T-cell (primary cell): ENCODE results near the gene CHDH. TPM values are rescaled to one million over a fixed set of nuclear protein-coding genes. Genes with fewer than 3 reads are reported as not detected.

Experiments used
- ATAC-seq, 4 experiments: fragments of 200-7000 bp in 3 of 4; fragments of 150-1000 bp in 1 of 4; cut with Tn5 transposase; replicated peaks in 1 of 4; 1 replicate in 3 of 4; 2 replicates in 1 of 4; pipeline ENCODE4 v1.10.0; 2021; ENCODE audit warnings: moderate library complexity in 3 of 4, mild to moderate bottlenecking in 2 of 4, moderate number of reproducible peaks in 1 of 4
- CTCF ChIA-PET, 2 donors: fragments of 300-600 bp; sonication (Branson Sonifier 250); formaldehyde crosslinking; loops; one replicate each; lab custom pipeline; 2022; ENCODE audit warnings: antibody characterized with exemption in 2 of 2; lab: Charles Lee
- POLR2A ChIA-PET, 2 donors: fragments of 300-600 bp; sonication (Branson Sonifier 250); formaldehyde crosslinking; loops; one replicate each; lab custom pipeline; 2022; ENCODE audit warnings: antibody characterized with exemption in 2 of 2; lab: Charles Lee
- DNase-seq, 35 experiments: peaks; one replicate each; pipeline versions ENCODE4 v3.0.0 to v3.0.0-alpha.2; 2013 to 2023
- H3K27ac ChIP-seq: one replicate; pipeline ENCODE4 v1.5.1; 2013; ENCODE audit warnings: low read length
- H3K27me3 ChIP-seq, 2 experiments: replicated peaks in 1 of 2; 1 replicate in 1 of 2; 2 replicates in 1 of 2; pipeline versions ENCODE4 v1.6.1 to v1.7.0; 2013; ENCODE audit warnings: low read length in 1 of 2, mixed read lengths in 1 of 2; ENCODE audit not compliant: control insufficient read depth in 2 of 2, insufficient read depth in 2 of 2; ENCODE audit errors: extremely low read depth in 1 of 2
- H3K36me3 ChIP-seq, 2 donors: 1 replicate in 1 of 2; 2 replicates in 1 of 2; pipeline versions ENCODE4 v1.6.1 to v1.7.0; 2013; ENCODE audit warnings: low read length in 1 of 2; ENCODE audit not compliant: control insufficient read depth in 2 of 2, insufficient read depth in 1 of 2; ENCODE audit errors: extremely low read depth in 1 of 2
- H3K4me1 ChIP-seq, 2 experiments: 1 replicate in 1 of 2; 2 replicates in 1 of 2; pipeline versions ENCODE4 v1.6.1 to v1.7.0; 2013; ENCODE audit warnings: low read length in 2 of 2, mixed read lengths in 1 of 2; ENCODE audit not compliant: insufficient read depth in 2 of 2, control insufficient read depth in 1 of 2; ENCODE audit errors: extremely low read depth in 1 of 2
- H3K4me3 ChIP-seq, 2 donors: 1 replicate in 1 of 2; 2 replicates in 1 of 2; pipeline versions ENCODE4 v1.5.1 to v1.7.0; 2013; ENCODE audit warnings: mild to moderate bottlenecking in 2 of 2, low read length in 1 of 2, moderate library complexity in 1 of 2; ENCODE audit not compliant: control insufficient read depth in 1 of 2; ENCODE audit errors: extremely low read depth in 1 of 2
- H3K9me3 ChIP-seq: 2 replicates; pipeline ENCODE4 v1.7.0; 2013
- H3K27ac Mint-ChIP-seq, 2 donors: one replicate each; pipeline ENCODE4 v1.8.0; 2020 to 2021; ENCODE audit warnings: mild to moderate bottlenecking in 2 of 2, mixed read lengths in 2 of 2
- H3K27me3 Mint-ChIP-seq, 2 donors: one replicate each; pipeline ENCODE4 v1.8.0; 2021 to 2022; ENCODE audit warnings: mixed read lengths in 2 of 2
- H3K36me3 Mint-ChIP-seq: one replicate; pipeline ENCODE4 v1.8.0; 2021; ENCODE audit warnings: mixed read lengths
- H3K4me1 Mint-ChIP-seq, 3 donors: one replicate each; pipeline ENCODE4 v1.8.0; 2020 to 2022; ENCODE audit warnings: mixed read lengths in 3 of 3, mild to moderate bottlenecking in 1 of 3
- H3K4me3 Mint-ChIP-seq, 3 donors: one replicate each; pipeline ENCODE4 v1.8.0; 2020 to 2022; ENCODE audit warnings: mild to moderate bottlenecking in 3 of 3, mixed read lengths in 3 of 3, moderate library complexity in 3 of 3
- H3K9me3 Mint-ChIP-seq, 3 donors: one replicate each; pipeline ENCODE4 v1.8.0; 2020 to 2022; ENCODE audit warnings: mixed read lengths in 3 of 3
- WGBS: methylation state at CpG from one replicate; pipeline ENCODE4 v1.1.5; 2013; ENCODE audit warnings: missing lambda C conversion rate; ENCODE audit not compliant: insufficient coverage; 5-methylcytosine and 5-hydroxymethylcytosine counted together
- total RNA-seq, 35 experiments: library from RNA in 6 of 35; stranded (reverse) in 6 of 35; fragments of 120-200 nt in 1 of 35; gene quantifications; one replicate each; pipeline versions ENCODE4 v1.2.1 to v1.2.4 and lab custom pipeline; 2013 to 2026

Gene CHDH
- total RNA-seq, 5 donors from 2014 or later (not counting 1 experiment from before 2014, with no cell fraction given) = 0.18 to 2.3 (median 0.72) TPM

- no peaks in the 10 kb centered on the region for H3K9me3 Mint-ChIP-seq
- Histone ChIP-seq H3K36me3 (no peaks in the 10 kb centered on the region), H3K9me3 (no peaks in the 10 kb centered on the region), H3K4me3 (no peak overlapping the region), H3K27me3 (peaks cover 0 to 17% of the 10 kb centered on the region in 2 experiments), H3K4me1 (no peaks in the 10 kb centered on the region), H3K27ac (no peak overlapping the region)
- no peak for ATAC-seq
- POLR2A ChIA-PET = no interaction called here
- H3K4me3 Mint-ChIP-seq = no peak overlapping the region
- H3K27ac Mint-ChIP-seq = no peak overlapping the region
- no peaks in the 10 kb centered on the region for H3K36me3 Mint-ChIP-seq
- H3K27me3 Mint-ChIP-seq = peaks cover 4 to 25% of the 10 kb centered on the region in 2 donors
- DNase-seq = no peak
- no peaks in the 10 kb centered on the region for H3K4me1 Mint-ChIP-seq
- WGBS = 70% methylated on average over 3 of the region's 3 CpGs
- CTCF ChIA-PET = no interaction called here
These were observed 53.4 kb downstream of the CHDH start for GRCh38 chr3:53792866-53793265.

- POLR2A ChIA-PET = no interaction called here
- peaks cover 8 to 30% of the 10 kb centered on the region in 2 donors for H3K27me3 Mint-ChIP-seq
- no peaks in the 10 kb centered on the region for H3K9me3 ChIP-seq
- no peak overlapping the region for H3K27ac ChIP-seq
- H3K9me3 Mint-ChIP-seq = no peaks in the 10 kb centered on the region
- no peak overlapping the region for H3K4me3 Mint-ChIP-seq
- H3K4me1 Mint-ChIP-seq = no peaks in the 10 kb centered on the region
- H3K4me3 ChIP-seq = no peak overlapping the region
- H3K4me1 ChIP-seq = no peaks in the 10 kb centered on the region
- H3K36me3 ChIP-seq = no peaks in the 10 kb centered on the region
- CTCF ChIA-PET = no interaction called here
- no peaks in the 10 kb centered on the region for H3K36me3 Mint-ChIP-seq
- peaks cover 0 to 19% of the 10 kb centered on the region in 2 experiments for H3K27me3 ChIP-seq
- WGBS = 81% methylated on average over 7 of the region's 7 CpGs
- ATAC-seq = no peak
- no peak for DNase-seq
- H3K27ac Mint-ChIP-seq = no peak overlapping the region
These were observed 54.9 kb downstream of the CHDH start for GRCh38 chr3:53791317-53791716.

- ChIA-PET POLR2A (no interaction called here), CTCF (no interaction called here)
- 100% methylated on average over 1 of the region's 5 CpGs for WGBS
- Mint-ChIP-seq H3K9me3 (no peaks in the 10 kb centered on the region), H3K4me3 (no peak overlapping the region), H3K36me3 (no peaks in the 10 kb centered on the region), H3K27ac (no peak overlapping the region), H3K4me1 (no peaks in the 10 kb centered on the region), H3K27me3 (peaks cover 8 to 28% of the 10 kb centered on the region in 2 donors)
- Histone ChIP-seq H3K4me3 (no peak overlapping the region), H3K36me3 (no peaks in the 10 kb centered on the region), H3K27me3 (peaks cover 0 to 19% of the 10 kb centered on the region in 2 experiments), H3K9me3 (no peaks in the 10 kb centered on the region), H3K4me1 (no peaks in the 10 kb centered on the region), H3K27ac (no peak overlapping the region)
- no peak for ATAC-seq
- DNase-seq = no peak
These were observed 55.7 kb downstream of the CHDH start for GRCh38 chr3:53790470-53790869.

- no peaks in the 10 kb centered on the region for H3K4me1 ChIP-seq
- no peaks in the 10 kb centered on the region for H3K4me1 Mint-ChIP-seq
- H3K36me3 Mint-ChIP-seq = no peaks in the 10 kb centered on the region
- H3K9me3 ChIP-seq = no peaks in the 10 kb centered on the region
- no peak overlapping the region for H3K4me3 ChIP-seq
- no peak for ATAC-seq
- ChIA-PET CTCF (no interaction called here), POLR2A (no interaction called here)
- H3K4me3 Mint-ChIP-seq = no peak overlapping the region
- no peak overlapping the region for H3K27ac ChIP-seq
- no peaks in the 10 kb centered on the region for H3K36me3 ChIP-seq
- H3K27me3 Mint-ChIP-seq = peaks cover 8 to 21% of the 10 kb centered on the region in 2 donors
- 92% methylated on average over 15 of the region's 16 CpGs for WGBS
- H3K27me3 ChIP-seq = peaks cover 0 to 25% of the 10 kb centered on the region in 2 experiments
- H3K9me3 Mint-ChIP-seq = no peaks in the 10 kb centered on the region
- H3K27ac Mint-ChIP-seq = no peak overlapping the region
- no peak for DNase-seq
These were observed 56.8 kb downstream of the CHDH start for GRCh38 chr3:53789459-53789858.

- Mint-ChIP-seq H3K9me3 (no peaks in the 10 kb centered on the region), H3K36me3 (no peaks in the 10 kb centered on the region), H3K27me3 (peaks cover 8 to 17% of the 10 kb centered on the region in 2 donors), H3K27ac (no peak overlapping the region), H3K4me1 (no peaks in the 10 kb centered on the region), H3K4me3 (no peak overlapping the region)
- Histone ChIP-seq H3K9me3 (no peaks in the 10 kb centered on the region), H3K4me3 (no peak overlapping the region), H3K36me3 (no peaks in the 10 kb centered on the region), H3K4me1 (no peaks in the 10 kb centered on the region), H3K27me3 (peaks cover 0 to 24% of the 10 kb centered on the region in 2 experiments), H3K27ac (no peak overlapping the region)
- 20% methylated on average over 1 of the region's 5 CpGs for WGBS
- ATAC-seq (no peak), DNase-seq (no peak)
- POLR2A ChIA-PET = no interaction called here
- CTCF ChIA-PET = no interaction called here
These were observed 58.2 kb downstream of the CHDH start for GRCh38 chr3:53788038-53788437.

GRCh38 chr3:53787016-53787415, 59.2 kb downstream of the CHDH start:
- H3K27ac ChIP-seq = no peak overlapping the region
- ChIA-PET POLR2A (no interaction called here), CTCF (no interaction called here)
- no peaks in the 10 kb centered on the region for H3K36me3 Mint-ChIP-seq
- no peaks in the 10 kb centered on the region for H3K4me1 ChIP-seq
- no peaks in the 10 kb centered on the region for H3K9me3 Mint-ChIP-seq
- WGBS = 71% methylated on average over 7 of the region's 9 CpGs
- no peaks in the 10 kb centered on the region for H3K9me3 ChIP-seq
- H3K36me3 ChIP-seq = no peaks in the 10 kb centered on the region
- no peak for DNase-seq
- no peaks in the 10 kb centered on the region for H3K4me1 Mint-ChIP-seq
- H3K4me3 Mint-ChIP-seq = no peak overlapping the region
- ATAC-seq = no peak
- H3K27me3 Mint-ChIP-seq = peaks cover 7 to 17% of the 10 kb centered on the region in 2 donors
- H3K27ac Mint-ChIP-seq = no peak overlapping the region
- H3K4me3 ChIP-seq = no peak overlapping the region
- peaks cover 0 to 24% of the 10 kb centered on the region in 2 experiments for H3K27me3 ChIP-seq

GRCh38 chr3:53780806-53781205, 65.4 kb downstream of the CHDH start:
- Histone ChIP-seq H3K4me1 (no peaks in the 10 kb centered on the region), H3K27ac (no peak overlapping the region), H3K9me3 (no peaks in the 10 kb centered on the region), H3K27me3 (peaks cover 0 to 16% of the 10 kb centered on the region in 2 experiments), H3K36me3 (no peaks in the 10 kb centered on the region), H3K4me3 (no peak overlapping the region)
- DNase-seq = no peak
- no peak overlapping the region for H3K4me3 Mint-ChIP-seq
- ChIA-PET CTCF (no interaction called here), POLR2A (no interaction called here)
- no peak for ATAC-seq
- H3K36me3 Mint-ChIP-seq = no peaks in the 10 kb centered on the region
- 64% methylated on average over 1 of the region's 2 CpGs for WGBS
- peaks cover 0 to 4% of the 10 kb centered on the region in 2 donors for H3K27me3 Mint-ChIP-seq
- H3K9me3 Mint-ChIP-seq = no peaks in the 10 kb centered on the region
- H3K27ac Mint-ChIP-seq = no peak overlapping the region
- no peaks in the 10 kb centered on the region for H3K4me1 Mint-ChIP-seq
